ENCODE results near the gene APMAP. TPM values are rescaled to one million over a fixed set of nuclear protein-coding genes. Genes with fewer than 3 reads are reported as not detected.

Gene APMAP
- total and polyA plus RNA-seq, 4 donors = 132 to 378 (median 234) TPM

- peaks cover 9 to 53% (median 40%) of the 10 kb centered on the region in 4 donors for H3K36me3 ChIP-seq (ENCODE audit: control insufficient read depth in 4 of 4, insufficient read depth in 3 of 4, low read depth in 1 of 4, low read length in 3 of 4)
- peak overlapping the region; percentile 53 to 55 for H3K27ac ChIP-seq (ENCODE audit: low read depth in 1 of 2, low read length in 2 of 2)
- H3K9ac ChIP-seq (ENCODE audit: low read depth in 1 of 2, low read length in 2 of 2) = no peak overlapping the region
- peak; percentile 45 for DNase-seq (ENCODE audit: low spot score)
- no peaks in the 10 kb centered on the region for H3K9me3 ChIP-seq (ENCODE audit: control insufficient read depth in 4 of 4, low read length in 3 of 4)
- no peak overlapping the region for H3K4me3 ChIP-seq (ENCODE audit: low read depth in 1 of 3, low read length in 3 of 3)
- peaks cover 12 to 47% (median 33%) of the 10 kb centered on the region in 4 donors for H3K4me1 ChIP-seq (ENCODE audit: control insufficient read depth in 4 of 4, insufficient read depth in 4 of 4, low read length in 3 of 4)
- H3K27me3 ChIP-seq (ENCODE audit: control insufficient read depth in 4 of 4, insufficient read depth in 4 of 4, low read length in 3 of 4) = no peaks in the 10 kb centered on the region
- 35% methylated on average over 3 of the region's 3 CpGs for WGBS
- TF ChIP-seq FOXA2 (IDR thresholded peaks at IDR 0.05) = peak; percentile 6
- TF ChIP-seq RAD21 (IDR thresholded peaks at IDR 0.05) = peak; percentile 6 to 44
- TF ChIP-seq HNF4A (conservative IDR thresholded peaks at IDR 0.05) = peak; percentile 56 to 68
- TF ChIP-seq ATF3 (IDR thresholded peaks at IDR 0.05) = no peak
- peak; percentile 61 for TF ChIP-seq ZBTB33 (IDR thresholded peaks at IDR 0.05)
- TF ChIP-seq FOXA1 (IDR thresholded peaks at IDR 0.05) = no peak
- TF ChIP-seq GABPA (IDR thresholded peaks at IDR 0.05 in 1 of 2, conservative IDR thresholded peaks at IDR 0.05 in 1 of 2) = peak in 1 of 2 donors; percentile 19
- TF ChIP-seq EGR1 (IDR thresholded peaks at IDR 0.05; ENCODE audit: low read depth in 2 of 2) = peak in 1 of 2 donors; percentile 19
- peak; percentile 63 for TF ChIP-seq MAX (IDR thresholded peaks at IDR 0.05)
- TF ChIP-seq CTCF (IDR thresholded peaks at IDR 0.05; ENCODE audit: low read depth, low read length, missing input control) = no peak
- TF ChIP-seq RXRA (IDR thresholded peaks at IDR 0.05) = peak; percentile 89 to 92
- TF ChIP-seq SP1 (IDR thresholded peaks at IDR 0.05) = peak; percentile 80
- peak; percentile 32 for TF ChIP-seq REST (IDR thresholded peaks at IDR 0.05)
- peak in 1 of 2 donors; percentile 25 for TF ChIP-seq JUND (IDR thresholded peaks at IDR 0.05)
- peak; percentile 4 for TF ChIP-seq HNF4G (IDR thresholded peaks at IDR 0.05)
- TF ChIP-seq NR2F2 (IDR thresholded peaks at IDR 0.05) = no peak
- TF ChIP-seq TAF1 (conservative IDR thresholded peaks at IDR 0.05) = peak; percentile 31
- no peak for TF ChIP-seq YY1 (IDR thresholded peaks at IDR 0.05)
Measured at GRCh38 chr20:24977797-24978196, 14.8 kb downstream of the APMAP start.

Data from liver (tissue), 9 donors.